ENCODE results near the gene MTUS2.

GRCh38 chr13:29379281-29379680 lies 559.1 kb downstream of the MTUS2 start:
- TF ChIP-seq POLR2A (IDR thresholded peaks at IDR 0.05) (no peak), CTCF (IDR thresholded peaks at IDR 0.05) (no peak), POLR2AphosphoS5 (IDR thresholded peaks at IDR 0.05) (no peak)
